NCI-H2081 (cell line): ENCODE results near the gene EIF3L.
"Not testable (repeated sequence)": the region's sequence is repeated elsewhere in the genome, so short reads cannot be mapped to it uniquely, and the experiment has no call there.

ENCODE experiments used
- DNase-seq, 2 experiments: peaks; one replicate each; lab custom pipeline; 2025; lab: John Stamatoyannopoulos, UW

EIF3L gene

GRCh38 chr22:37849089-37849751 is at the start of gene EIF3L:
Gene EIF3L (plus strand): TSS chr22:37849419. CDS start chr22:37849450, 31 bp downstream.
- DNase-seq, result peak; percentile 77 to 88

DNA sequence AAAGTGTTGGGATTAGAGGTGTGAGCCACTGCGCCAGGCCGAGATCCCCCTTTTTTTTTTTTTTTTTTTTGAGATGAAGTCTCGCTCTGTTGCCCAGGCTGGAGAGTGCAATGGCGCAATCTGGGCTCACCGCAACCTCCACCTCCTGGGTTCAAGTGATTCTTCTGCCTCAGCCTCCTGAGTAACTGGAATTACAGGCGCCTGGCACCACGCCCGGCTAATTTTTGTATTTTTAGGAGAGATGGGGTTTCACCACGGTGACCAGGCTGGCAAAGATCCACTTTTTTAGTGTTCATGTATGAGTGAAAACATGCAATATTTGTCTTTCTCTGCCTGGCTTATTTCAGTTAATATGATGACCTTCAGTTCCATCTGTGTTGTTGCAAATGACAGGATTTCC is 49.2 kb upstream of the EIF3L start:
- not testable (repeated sequence) for DNase-seq

DNA sequence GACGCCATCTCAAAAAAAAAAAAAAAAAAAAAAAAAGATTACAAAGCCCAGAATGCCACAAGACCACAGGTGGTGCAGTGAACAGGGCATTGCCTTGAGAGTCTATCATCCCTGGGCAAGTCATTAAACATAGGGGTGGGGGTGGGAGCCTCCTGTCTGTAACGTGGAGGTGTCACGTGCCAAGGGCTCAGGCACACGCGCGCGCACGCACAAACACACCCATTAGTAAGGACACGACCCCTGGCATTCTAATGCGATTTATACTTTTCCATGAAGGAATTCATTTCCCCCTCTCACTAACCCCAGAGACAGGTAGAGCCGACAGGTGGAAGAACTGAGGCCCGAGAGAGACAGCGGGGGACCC is 47.3 kb upstream of the EIF3L start:
- DNase-seq, result peak in 1 of 2 experiments; percentile 20

DNA sequence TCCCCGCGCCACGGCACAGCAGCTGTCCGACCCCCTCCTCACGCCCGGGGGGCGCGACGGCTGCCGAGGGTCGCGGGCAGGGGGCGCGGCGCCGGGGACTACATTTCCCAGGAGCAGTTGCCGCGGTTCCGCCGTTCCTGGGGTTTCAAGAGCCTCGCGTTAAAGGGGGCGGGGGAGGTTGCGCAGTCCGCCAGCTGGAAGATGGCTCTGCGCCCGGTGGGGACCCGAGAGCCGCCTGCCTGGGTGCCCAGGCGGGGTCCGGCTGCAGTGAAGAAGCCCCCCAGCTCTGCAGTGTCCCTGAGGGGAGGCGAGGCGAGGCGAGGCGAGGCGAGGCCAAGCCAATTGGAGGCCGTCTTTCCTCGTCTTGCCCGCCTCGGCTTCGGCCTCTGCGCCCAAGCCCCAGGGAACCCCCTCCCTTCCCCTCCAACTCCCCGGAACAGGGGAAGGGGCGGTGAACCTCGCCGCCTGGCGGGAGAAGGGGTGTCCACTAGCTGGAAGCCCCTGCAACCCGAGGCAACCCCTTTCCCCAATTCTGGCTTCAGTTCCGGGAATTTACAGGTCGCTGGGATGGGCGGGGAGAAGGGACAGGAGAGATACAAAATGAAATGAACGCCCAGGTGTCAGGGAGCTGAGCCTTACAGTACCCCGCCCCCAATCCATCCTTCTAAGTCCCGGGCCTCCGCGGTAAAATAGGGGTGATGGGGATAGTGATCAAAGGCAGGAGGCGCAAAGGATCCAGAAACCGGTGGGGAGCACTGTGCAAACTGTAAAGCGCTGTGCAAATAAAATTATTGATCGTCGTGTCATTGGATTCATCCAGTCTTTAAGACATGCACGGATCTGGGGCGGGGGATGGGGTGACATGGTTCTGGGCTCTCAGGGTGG is 46.7 kb upstream of the EIF3L start:
- peak; percentile 39 to 50 for DNase-seq

DNA sequence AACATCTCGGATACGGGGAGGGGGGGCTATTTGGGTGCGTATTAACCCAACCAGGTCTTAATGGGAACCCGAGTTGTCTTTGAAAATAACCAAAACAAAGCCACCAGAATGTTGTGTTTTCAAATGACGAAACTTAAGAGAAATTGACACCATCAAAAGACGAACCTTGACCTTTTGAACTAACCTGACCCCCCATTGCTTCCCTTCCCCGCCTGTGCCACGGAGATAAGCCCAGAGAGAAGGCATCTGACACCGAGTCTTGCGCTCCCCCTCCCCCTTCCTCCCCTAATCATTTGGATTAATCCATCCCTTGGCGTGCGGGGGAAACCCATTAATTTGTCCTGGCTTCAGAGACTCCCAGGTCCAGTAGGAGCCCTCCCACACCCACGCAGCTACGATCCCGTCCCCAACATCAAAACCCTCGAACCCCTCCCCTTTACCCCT is 46.0 kb upstream of the EIF3L start:
- DNase-seq, result peak in 1 of 2 experiments; percentile 32

GRCh38 chr22:37803639-37804351 is 45.4 kb upstream of the EIF3L start:
- no peak for DNase-seq

- DNase-seq, result no peak
These were observed 44.8 kb upstream of the EIF3L start for GRCh38 chr22:37804352-37804880.

DNA sequence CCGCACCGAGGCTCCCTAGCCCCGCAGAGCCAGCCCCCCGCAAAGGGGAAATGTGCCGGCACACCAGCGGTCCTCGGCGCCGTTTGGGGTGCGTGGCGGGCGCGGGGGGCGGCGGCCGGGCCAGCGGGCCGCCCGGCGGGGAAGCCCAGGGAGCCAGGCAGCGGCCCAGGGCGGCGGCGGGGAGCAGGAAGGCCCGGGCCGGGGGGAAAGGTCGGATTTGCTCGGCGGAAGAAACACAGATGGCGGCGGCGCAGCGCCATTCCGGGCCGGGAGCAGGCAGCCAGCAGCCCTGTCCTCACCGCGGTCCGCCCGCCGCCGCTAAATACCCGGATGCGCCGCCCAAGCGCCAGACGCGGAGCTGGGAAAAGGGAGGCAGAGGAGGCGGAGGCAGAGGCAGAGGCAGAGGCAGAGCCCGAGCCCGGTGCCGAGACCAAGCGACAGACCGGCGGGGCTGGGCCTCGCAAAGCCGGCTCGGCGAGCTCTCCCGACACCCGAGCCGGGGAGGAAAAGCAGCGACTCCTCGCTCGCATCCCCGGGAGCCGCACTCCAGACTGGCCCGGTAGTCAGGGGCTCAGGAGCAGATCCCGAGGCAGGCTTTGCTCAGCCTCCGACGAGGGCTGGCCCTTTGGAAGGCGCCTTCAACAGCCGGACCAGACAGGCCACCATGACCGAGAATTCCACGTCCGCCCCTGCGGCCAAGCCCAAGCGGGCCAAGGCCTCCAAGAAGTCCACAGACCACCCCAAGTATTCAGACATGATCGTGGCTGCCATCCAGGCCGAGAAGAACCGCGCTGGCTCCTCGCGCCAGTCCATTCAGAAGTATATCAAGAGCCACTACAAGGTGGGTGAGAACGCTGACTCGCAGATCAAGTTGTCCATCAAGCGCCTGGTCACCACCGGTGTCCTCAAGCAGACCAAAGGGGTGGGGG is 44.1 kb upstream of the EIF3L start:
- DNase-seq, result peak; percentile 75 to 79

GRCh38 chr22:37805810-37806277 is 43.4 kb upstream of the EIF3L start:
- no peak for DNase-seq

DNA sequence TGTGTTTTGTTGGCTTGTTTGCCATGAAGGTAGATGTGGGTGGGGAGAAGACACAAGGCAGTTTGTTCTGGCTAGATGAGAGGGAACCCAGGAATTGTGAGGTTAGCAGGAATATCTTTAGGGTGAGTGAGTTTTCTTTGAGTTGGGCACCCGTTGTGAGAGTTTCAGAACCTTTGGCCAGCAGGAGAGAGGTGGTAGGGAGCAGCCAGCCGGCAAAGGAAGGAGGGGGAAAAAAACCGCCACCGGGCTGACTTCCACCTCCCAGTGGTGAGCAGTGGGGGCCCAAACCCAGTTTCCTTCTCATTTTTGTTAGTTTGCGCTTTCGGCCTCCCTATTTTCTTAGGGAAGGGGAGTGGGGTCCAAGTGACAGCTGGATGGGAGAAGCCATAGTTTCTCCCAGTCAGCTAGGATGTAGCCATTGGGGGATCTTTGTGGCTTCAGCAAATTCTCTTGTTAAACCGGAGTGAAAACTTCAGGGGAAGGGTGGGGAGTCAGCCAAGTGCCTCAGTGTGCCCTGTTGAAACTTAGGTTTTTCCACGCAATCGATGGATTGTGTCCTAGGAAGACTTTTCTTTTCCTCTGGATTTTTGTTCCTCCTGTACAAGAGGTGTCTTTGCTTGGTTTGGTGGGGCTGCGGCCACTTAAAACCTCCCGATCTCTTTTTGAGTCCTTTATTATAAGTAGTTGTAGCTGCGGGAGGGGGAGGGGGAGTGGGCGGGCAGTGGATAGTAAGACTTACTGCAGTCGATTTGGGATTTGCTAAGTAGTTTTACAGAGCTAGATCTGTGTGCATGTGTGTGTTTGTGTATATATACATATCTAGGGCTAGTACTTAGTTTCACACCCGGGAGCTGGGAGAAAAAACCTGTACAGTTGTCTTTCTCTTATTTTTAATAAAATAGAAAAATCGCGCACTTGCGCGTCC is 42.5 kb upstream of the EIF3L start:
- no peak for DNase-seq

- DNase-seq, result peak; percentile 90
These were observed 41.6 kb upstream of the EIF3L start, which contains the start of gene GCAT for GRCh38 chr22:37807410-37808293. Gene GCAT (plus strand): TSS chr22:37807934. CDS start chr22:37807968, 34 bp downstream.

GRCh38 chr22:37808294-37808657 is 40.9 kb upstream of the EIF3L start:
- DNase-seq, result no peak

DNA sequence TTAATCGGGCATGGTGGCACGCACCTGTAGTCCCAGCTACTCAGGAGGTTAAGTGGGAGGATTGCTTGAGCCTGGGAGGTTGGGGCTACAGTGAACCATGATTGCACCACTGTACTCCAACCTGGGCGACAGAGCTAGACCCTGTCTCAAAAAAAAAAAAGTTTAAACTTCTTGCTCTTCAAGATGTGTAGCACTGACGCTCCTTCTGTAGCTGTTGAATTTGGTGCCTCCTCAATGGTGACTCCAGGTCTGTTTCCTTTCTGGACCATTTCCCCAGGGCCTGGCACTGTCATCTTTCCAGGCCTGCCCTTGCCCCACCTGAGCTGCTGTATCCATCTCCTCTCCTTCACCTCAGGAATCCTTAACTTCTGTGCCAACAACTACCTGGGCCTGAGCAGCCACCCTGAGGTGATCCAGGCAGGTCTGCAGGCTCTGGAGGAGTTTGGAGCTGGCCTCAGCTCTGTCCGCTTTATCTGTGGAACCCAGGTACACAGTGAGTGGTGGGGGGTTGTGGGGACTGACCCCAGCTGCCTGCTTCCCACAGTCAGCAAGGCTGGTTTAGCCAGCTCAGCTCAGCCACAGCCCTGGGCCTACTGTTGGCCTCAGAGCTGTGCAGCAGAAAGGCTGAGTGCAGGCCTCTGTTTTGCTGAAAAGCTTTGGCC is 39.4 kb upstream of the EIF3L start:
- no peak for DNase-seq

GRCh38 chr22:37811867-37812266 is 37.4 kb upstream of the EIF3L start:
- DNase-seq, result no peak

DNA sequence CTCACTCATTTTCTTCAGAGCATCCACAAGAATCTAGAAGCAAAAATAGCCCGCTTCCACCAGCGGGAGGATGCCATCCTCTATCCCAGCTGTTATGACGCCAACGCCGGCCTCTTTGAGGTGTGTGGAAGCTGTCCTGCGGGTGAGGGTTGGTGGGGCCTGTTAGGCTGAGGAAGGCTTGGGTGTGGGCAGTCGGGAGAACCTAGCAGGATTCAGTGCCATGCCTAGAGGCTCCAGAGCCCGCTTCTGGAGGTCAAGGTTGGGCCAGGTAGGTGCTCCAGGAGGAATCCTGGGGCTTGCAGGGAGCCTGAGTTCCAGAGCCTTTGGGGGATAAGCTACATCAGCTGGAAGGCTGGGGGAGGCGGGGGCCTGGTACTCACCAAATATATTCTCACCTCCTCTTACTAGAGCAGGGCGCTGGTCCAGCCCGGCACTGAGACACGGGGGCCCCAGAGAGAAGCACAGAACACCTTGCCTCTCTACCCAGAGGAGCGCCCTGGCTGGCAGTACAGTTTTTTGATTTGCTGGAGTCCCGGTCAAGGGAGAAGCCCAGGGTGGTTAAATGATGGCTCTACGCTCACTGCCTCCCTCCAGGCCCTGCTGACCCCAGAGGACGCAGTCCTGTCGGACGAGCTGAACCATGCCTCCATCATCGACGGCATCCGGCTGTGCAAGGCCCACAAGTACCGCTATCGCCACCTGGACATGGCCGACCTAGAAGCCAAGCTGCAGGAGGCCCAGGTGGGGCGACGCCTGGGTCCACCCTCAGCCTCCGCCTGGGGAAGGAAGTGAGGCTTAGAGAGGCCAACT is 36.1 kb upstream of the EIF3L start:
- no peak for DNase-seq

DNA sequence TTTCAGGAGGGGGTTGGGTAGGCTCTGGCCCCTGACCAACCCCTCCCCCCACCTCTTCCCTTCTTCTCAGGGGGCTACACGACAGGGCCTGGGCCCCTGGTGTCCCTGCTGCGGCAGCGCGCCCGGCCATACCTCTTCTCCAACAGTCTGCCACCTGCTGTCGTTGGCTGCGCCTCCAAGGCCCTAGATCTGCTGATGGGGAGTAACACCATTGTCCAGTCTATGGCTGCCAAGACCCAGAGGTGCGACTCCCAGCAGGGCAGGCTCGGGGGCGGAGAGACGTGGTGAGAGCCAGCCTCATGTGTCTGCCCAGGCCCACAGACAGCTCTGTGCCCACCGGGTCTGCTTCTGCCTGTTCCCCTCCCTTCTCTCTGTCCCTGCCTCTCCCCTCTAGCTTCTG is 33.6 kb upstream of the EIF3L start:
- DNase-seq, result no peak

DNA sequence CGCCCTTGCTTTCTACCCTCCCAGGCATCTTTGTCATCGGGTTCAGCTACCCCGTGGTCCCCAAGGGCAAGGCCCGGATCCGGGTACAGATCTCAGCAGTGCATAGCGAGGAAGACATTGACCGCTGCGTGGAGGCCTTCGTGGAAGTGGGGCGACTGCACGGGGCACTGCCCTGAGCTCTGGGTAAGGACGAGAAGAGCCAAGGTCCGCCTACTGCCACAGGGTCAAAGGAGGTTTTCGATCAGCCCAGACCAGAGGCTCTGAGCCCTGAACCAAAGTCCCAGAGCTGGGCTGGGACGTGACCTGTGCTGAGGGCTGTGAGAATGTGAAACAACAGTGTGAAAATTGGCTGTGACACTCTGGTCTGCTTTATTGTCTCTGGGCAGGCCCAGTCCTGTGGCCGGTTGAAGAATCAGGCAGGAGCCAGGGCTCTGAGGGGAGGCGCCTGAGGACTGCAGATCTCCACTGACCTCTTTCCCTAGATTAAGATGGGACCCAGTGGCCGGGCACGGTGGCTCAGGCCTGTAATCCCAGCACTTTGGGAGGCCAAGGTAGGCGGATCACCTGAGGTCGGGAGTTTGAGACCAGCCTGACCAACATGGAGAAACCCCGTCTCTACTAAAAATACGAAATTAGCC is 32.6 kb upstream of the EIF3L start:
- DNase-seq, result no peak
